AG09319 (cell line): ENCODE results near the gene SOS1.

Experiments used
- DNase-seq: peaks from one replicate; pipeline ENCODE4 v3.0.0-alpha.2; 2010; ENCODE audit warnings: low read depth; ENCODE audit errors: extremely low read depth
- TF ChIP-seq, protein P1 (sequence below): IDR thresholded peaks from 2 replicates; pipeline ENCODE4 v1.5.1; 2011; ENCODE audit warnings: low read depth, mild to moderate bottlenecking, inconsistent platforms, low read length, moderate library complexity

Gene SOS1

DNA sequence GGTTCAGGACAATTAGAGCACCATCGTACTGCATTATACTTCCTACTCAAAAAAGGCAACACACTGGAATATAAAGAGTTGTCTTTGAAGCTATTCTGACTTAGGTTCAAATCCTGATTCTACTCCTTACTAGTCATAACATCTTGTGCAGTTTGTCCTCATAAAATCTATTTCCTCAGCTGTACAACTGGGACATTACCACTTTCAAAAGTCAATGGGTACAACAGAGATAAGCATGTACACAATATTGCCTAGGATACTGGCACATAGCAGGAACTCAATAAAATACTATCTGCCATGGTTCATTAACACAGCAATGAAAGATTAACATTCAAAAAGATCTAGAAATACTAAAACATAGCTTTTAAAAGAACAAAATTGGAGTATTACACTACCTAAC lies 11.3 kb downstream of the SOS1 start:
- TF ChIP-seq, protein P1, sequence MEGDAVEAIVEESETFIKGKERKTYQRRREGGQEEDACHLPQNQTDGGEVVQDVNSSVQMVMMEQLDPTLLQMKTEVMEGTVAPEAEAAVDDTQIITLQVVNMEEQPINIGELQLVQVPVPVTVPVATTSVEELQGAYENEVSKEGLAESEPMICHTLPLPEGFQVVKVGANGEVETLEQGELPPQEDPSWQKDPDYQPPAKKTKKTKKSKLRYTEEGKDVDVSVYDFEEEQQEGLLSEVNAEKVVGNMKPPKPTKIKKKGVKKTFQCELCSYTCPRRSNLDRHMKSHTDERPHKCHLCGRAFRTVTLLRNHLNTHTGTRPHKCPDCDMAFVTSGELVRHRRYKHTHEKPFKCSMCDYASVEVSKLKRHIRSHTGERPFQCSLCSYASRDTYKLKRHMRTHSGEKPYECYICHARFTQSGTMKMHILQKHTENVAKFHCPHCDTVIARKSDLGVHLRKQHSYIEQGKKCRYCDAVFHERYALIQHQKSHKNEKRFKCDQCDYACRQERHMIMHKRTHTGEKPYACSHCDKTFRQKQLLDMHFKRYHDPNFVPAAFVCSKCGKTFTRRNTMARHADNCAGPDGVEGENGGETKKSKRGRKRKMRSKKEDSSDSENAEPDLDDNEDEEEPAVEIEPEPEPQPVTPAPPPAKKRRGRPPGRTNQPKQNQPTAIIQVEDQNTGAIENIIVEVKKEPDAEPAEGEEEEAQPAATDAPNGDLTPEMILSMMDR, result no peak

DNA sequence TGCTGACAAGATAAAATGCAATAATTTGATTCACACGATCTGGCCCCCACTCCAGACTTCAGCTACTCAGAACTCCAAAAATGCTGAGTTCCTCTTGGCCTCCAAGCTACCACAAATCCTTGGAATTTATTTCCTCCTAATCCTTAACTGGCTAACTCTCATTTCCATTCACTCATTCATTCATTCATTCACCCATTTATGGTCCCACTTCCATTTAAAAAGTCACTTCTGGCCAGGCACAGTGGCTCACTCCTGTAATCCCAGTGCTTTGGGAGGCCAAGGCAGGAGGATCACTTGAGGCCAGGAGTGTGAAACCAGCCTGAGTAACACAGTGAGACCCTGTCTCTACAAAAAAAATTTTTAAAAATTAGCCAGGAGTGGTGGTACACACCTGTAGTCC lies 12.5 kb downstream of the SOS1 start:
- TF ChIP-seq, protein P1, result no peak

More for the DNA sequence above, 11.3 kb downstream of the SOS1 start:
- no peak for DNase-seq

DNA sequence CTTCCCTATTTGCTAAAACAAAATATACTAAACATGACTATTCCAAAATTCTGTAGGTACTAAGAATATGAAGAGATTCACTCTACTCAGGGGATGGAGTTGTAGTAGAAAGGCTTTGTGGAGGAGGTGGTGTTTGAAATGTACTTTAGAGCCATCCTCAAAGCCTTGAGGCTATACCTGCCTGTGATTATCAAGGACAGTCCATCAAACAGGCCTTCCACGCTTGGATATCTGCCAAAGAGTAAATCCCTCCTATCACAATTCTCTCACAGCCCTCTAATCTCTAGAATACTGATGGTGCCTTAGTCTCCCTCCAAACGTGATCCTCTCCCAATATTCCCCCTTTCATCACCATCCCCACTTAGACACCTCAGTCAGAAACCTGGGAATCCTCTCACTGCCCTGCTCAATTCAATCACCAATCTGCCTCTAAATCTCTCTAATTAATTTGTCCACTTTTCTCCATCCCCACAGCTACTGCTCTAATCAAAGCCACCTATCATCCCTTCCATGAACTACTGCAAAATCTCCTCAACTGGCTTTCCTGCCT lies 13.1 kb downstream of the SOS1 start:
- TF ChIP-seq, protein P1, result no peak
- DNase-seq, result no peak

More for the DNA sequence above, 12.5 kb downstream of the SOS1 start:
- no peak for DNase-seq

DNA sequence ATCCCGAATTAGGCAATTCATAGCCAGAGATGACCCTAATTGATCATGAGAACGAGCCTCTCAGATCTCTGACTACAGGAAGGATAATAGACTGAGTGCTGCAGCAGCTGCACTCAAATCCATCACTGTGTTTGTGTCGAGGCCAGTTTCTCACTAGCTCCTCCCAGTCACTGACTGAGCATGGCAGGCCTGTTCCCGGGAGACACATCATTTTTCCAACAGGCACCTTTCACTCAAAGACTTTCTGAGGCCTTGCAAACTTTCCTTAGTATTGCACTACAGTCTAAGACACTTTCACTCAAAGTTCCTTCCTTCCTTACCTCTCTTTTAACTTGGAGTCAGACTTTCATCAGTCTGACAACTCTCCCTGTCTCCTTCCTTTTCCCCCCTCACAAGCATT lies 13.7 kb downstream of the SOS1 start:
- DNase-seq, result no peak
- TF ChIP-seq, protein P1, result no peak

DNA sequence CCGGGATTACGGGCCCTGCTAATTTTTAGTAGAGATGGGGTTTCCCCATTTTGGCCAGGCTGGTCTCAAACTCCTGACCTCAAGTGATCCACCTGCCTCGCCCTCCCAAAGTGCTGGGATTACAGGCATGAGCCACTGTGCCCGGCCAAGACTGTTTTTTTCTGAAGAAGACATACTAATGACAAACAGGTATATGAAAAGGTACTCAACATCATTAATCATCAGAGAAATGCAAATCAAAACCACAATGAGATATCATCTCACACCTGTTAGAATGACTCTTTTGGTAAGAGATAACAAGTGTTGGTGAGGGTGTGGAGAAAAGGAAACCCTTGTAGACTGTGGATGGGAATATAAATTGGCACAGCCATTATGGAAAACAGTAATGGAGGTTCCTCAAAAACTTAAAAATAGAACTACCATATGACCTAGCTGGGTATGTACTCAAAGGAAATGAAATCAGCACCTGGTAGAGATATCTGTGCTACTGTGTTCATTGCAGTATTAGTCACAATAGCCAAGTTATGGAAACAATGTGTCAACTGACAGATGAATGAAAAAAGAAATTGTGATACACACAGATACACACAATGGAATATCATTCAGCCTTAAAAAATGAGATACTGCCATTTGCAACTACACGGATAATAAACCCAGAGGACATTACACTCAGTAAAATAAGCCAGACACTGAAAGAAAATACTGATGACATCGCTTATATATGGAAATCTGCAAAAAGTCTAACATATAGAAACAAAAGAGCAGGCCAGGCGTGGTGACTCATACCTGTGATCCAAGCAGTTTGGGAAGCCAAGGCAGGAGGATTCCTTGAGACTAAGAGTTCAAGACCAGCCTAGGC lies 20.8 kb downstream of the SOS1 start:
- no peak for DNase-seq
- TF ChIP-seq, protein P1, result no peak

DNA sequence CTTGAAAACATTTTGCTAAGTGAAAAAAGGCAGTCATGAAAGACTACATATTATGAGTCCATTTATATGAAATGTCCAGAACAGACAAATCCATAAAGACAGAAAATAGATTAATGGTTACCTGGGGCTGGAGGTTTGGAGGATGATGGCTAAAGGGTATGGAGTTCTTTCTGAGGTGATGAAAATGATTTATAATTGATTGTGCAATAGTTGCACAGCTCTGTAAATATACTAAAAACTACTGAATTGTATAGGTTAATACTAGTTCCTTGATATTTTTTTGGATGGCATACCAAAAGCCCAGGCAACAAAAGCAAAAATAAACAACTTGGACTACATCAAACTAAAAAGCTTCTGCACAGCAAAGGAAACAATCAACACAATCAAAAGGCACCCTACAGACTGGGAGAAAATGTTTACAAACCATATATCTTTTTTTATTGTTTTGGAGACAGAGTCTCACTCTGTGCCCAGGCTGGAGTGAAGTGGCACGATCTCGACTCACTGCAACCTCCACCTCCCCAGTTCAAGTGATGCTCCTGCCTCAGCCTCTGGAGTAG lies 21.5 kb downstream of the SOS1 start:
- TF ChIP-seq, protein P1, result no peak
- no peak for DNase-seq

DNA sequence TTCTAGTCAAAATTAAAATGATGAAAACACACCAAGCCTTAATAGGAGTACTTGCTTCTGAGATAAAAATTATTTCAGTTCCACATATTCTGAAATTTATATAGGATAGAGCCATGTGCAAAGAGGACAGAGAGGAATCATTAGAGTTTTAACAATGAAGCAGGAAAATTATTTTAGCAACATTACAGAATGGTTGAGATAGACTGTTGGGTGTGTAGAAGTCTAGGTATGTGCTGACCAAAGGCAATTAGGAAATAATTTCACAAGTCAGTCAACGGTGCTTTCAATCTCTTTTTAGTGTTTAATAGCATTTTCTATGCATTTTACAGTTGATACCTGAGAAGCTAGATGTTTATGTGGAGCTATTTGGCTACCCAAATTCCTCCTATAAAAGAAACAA lies 25.2 kb downstream of the SOS1 start:
- TF ChIP-seq, protein P1, result no peak
- no peak for DNase-seq
